ENCODE data around the gene PTPN7. TPM values are rescaled to one million over a fixed set of nuclear protein-coding genes. Genes with fewer than 3 reads are reported as not detected.

The PTPN7 gene
- total RNA-seq, 1 experiment from 2014 or later = not detected

- CTCF ChIA-PET = interaction anchor here (0.6 to 4.5 kb wide), 6 partner anchors 21 to 937 kb away, joined by 3 to 18 read pairs (median 3); no protein-coding TSS in a partner anchor
- intact Hi-C loops (cut with micrococcal nuclease) = no loop called here
- Mint-ChIP-seq H3K27ac (ENCODE audit: low read depth, unreplicated experiment) (no peak overlapping the region), H3K9me3 (ENCODE audit: unreplicated experiment) (no peaks in the 10 kb centered on the region), H3K36me3 (ENCODE audit: insufficient read depth, unreplicated experiment) (peaks cover 6% of the 10 kb centered on the region), H3K27me3 (ENCODE audit: insufficient read depth, unreplicated experiment) (peaks cover 11% of the 10 kb centered on the region), H3K4me3 (ENCODE audit: unreplicated experiment) (no peak overlapping the region), H3K4me1 (ENCODE audit: insufficient read depth, unreplicated experiment) (peaks cover 6% of the 10 kb centered on the region)
- no peak for TF ChIP-seq CTCF (IDR thresholded peaks at IDR 0.05; ENCODE audit: unreplicated experiment)
- POLR2A ChIA-PET = no interaction called here
- no TSS peak for BruUV-seq (replicated peaks)
- no peak for DNase-seq (ENCODE audit: unreplicated experiment)
These were observed 5.0 kb upstream of the PTPN7 start for GRCh38 chr1:202165267-202165941.

GRCh38 chr1:202164271-202165037 is 4.1 kb upstream of the PTPN7 start:
- TF ChIP-seq CTCF (IDR thresholded peaks at IDR 0.05; ENCODE audit: unreplicated experiment) = no peak
- Mint-ChIP-seq H3K4me3 (ENCODE audit: unreplicated experiment) (no peak overlapping the region), H3K4me1 (ENCODE audit: insufficient read depth, unreplicated experiment) (peaks cover 7% of the 10 kb centered on the region), H3K9me3 (ENCODE audit: unreplicated experiment) (no peaks in the 10 kb centered on the region), H3K36me3 (ENCODE audit: insufficient read depth, unreplicated experiment) (peaks cover 6% of the 10 kb centered on the region), H3K27ac (ENCODE audit: low read depth, unreplicated experiment) (no peak overlapping the region), H3K27me3 (ENCODE audit: insufficient read depth, unreplicated experiment) (peaks cover 11% of the 10 kb centered on the region)
- POLR2A ChIA-PET = no interaction called here
- no TSS peak for BruUV-seq (replicated peaks)
- CTCF ChIA-PET = interaction anchor here (0.6 to 4.5 kb wide), 7 partner anchors 10 to 149 kb away, joined by 3 to 18 read pairs (median 5); no protein-coding TSS in a partner anchor
- intact Hi-C loops (cut with micrococcal nuclease) = no loop called here
- no peak for DNase-seq (ENCODE audit: unreplicated experiment)

GRCh38 chr1:202163281-202164270 is 3.2 kb upstream of the PTPN7 start:
- Mint-ChIP-seq H3K4me1 (ENCODE audit: insufficient read depth, unreplicated experiment) (peaks cover 7% of the 10 kb centered on the region), H3K4me3 (ENCODE audit: unreplicated experiment) (no peak overlapping the region), H3K36me3 (ENCODE audit: insufficient read depth, unreplicated experiment) (peaks cover 6% of the 10 kb centered on the region), H3K27me3 (ENCODE audit: insufficient read depth, unreplicated experiment) (peaks cover 11% of the 10 kb centered on the region), H3K27ac (ENCODE audit: low read depth, unreplicated experiment) (no peak overlapping the region), H3K9me3 (ENCODE audit: unreplicated experiment) (no peaks in the 10 kb centered on the region)
- BruUV-seq (replicated peaks) = no TSS peak
- ChIA-PET POLR2A (interaction anchor here (0.9 kb wide), 1 partner anchor 20 kb away, joined by 3 read pairs; no protein-coding TSS in a partner anchor), CTCF (interaction anchor here (0.6 to 4.5 kb wide), 9 partner anchors 9 to 604 kb away, joined by 3 to 18 read pairs (median 5); no protein-coding TSS in a partner anchor)
- DNase-seq (ENCODE audit: unreplicated experiment) = no peak
- intact Hi-C loops (cut with micrococcal nuclease) = no loop called here
- TF ChIP-seq CTCF (IDR thresholded peaks at IDR 0.05; ENCODE audit: unreplicated experiment) = no peak

Data from MCF 10A (cell line).